Activated CD8-positive, alpha-beta T cell treated with anti-CD3 and anti-CD28 coated beads, Interleukin-2, amount 10 ng/mL, durations not matched to agents 7 days and 5 days (primary cell): ENCODE data around the gene GRIA1. TPM values are rescaled to one million over a fixed set of nuclear protein-coding genes. Genes with fewer than 3 reads are reported as not detected.

Experiments used
- ATAC-seq: fragments of 150-1000 bp; cut with Tn5 transposase; one replicate; pipeline ENCODE4 v1.10.0; 2021; ENCODE audit warnings: moderate library complexity
- CTCF ChIA-PET: fragments of 350-600 bp; sonication (Branson Sonifier 250); formaldehyde crosslinking; loops from one replicate; lab custom pipeline; 2021; ENCODE audit warnings: antibody characterized with exemption; lab: Charles Lee
- POLR2A ChIA-PET: fragments of 350-600 bp; sonication (Branson Sonifier 250); formaldehyde crosslinking; loops from one replicate; lab custom pipeline; 2021; ENCODE audit warnings: antibody characterized with exemption; lab: Charles Lee
- DNase-seq: peaks from one replicate; pipeline ENCODE4 v3.0.0-alpha.2; 2020
- H3K27ac Mint-ChIP-seq: one replicate; pipeline ENCODE4 v1.8.0; 2021; ENCODE audit warnings: mild to moderate bottlenecking, mixed read lengths
- H3K27me3 Mint-ChIP-seq: one replicate; pipeline ENCODE4 v1.8.0; 2021; ENCODE audit warnings: low read depth, mixed read lengths
- H3K36me3 Mint-ChIP-seq: one replicate; pipeline ENCODE4 v1.8.0; 2021; ENCODE audit warnings: low read depth, mixed read lengths
- H3K4me1 Mint-ChIP-seq: one replicate; pipeline ENCODE4 v1.8.0; 2021; ENCODE audit warnings: low read depth, mixed read lengths
- H3K4me3 Mint-ChIP-seq: one replicate; pipeline ENCODE4 v1.8.0; 2021; ENCODE audit warnings: mild to moderate bottlenecking, mixed read lengths
- H3K9me3 Mint-ChIP-seq: one replicate; pipeline ENCODE4 v1.8.0; 2022; ENCODE audit warnings: mixed read lengths; ENCODE audit not compliant: insufficient read depth
- total RNA-seq, 2 experiments: library from RNA; stranded (reverse); gene quantifications; one replicate each; pipeline ENCODE4 v1.2.3, GENCODE V29; 2021

GRIA1 gene
- total RNA-seq, 2 experiments from 2014 or later = not detected

- ATAC-seq (no peak), DNase-seq (no peak)
- ChIA-PET CTCF (no interaction called here), POLR2A (no interaction called here)
- peaks cover 2% of the 10 kb centered on the region for H3K4me1 Mint-ChIP-seq
- no peaks in the 10 kb centered on the region for H3K27me3 Mint-ChIP-seq
- no peaks in the 10 kb centered on the region for H3K9me3 Mint-ChIP-seq
- H3K27ac Mint-ChIP-seq = no peak overlapping the region
- no peak overlapping the region for H3K4me3 Mint-ChIP-seq
- no peaks in the 10 kb centered on the region for H3K36me3 Mint-ChIP-seq
Observed at GRCh38 chr5:153558957-153559356, 68.5 kb downstream of the GRIA1 start.

- H3K4me1 Mint-ChIP-seq = peaks cover 2% of the 10 kb centered on the region
- no peak overlapping the region for H3K4me3 Mint-ChIP-seq
- CTCF ChIA-PET = no interaction called here
- POLR2A ChIA-PET = no interaction called here
- ATAC-seq (no peak), DNase-seq (no peak)
- no peaks in the 10 kb centered on the region for H3K36me3 Mint-ChIP-seq
- H3K9me3 Mint-ChIP-seq = no peaks in the 10 kb centered on the region
- H3K27me3 Mint-ChIP-seq = no peaks in the 10 kb centered on the region
- H3K27ac Mint-ChIP-seq = no peak overlapping the region
Observed at GRCh38 chr5:153559926-153560325, 69.5 kb downstream of the GRIA1 start.

DNA sequence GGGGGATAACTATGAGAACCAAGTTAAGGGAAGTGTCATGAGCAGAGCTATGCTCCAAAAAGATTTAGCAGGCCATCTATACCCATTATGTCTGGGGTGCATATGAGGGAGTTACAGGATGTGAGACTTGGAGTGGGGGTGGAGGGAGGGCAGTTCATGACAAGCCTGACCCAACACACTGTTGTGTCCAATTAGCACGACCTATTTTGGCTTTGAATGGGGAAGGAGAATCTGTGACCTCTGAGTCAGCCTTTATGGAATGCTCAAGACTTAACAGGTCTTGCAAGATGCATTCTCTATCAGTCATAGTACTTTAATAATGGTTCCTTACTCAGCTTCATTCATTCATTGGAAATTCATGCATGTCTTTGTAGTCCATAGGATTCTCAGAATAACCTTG is 71.7 kb downstream of the GRIA1 start:
- ATAC-seq (no peak), DNase-seq (no peak)
- Mint-ChIP-seq H3K36me3 (no peaks in the 10 kb centered on the region), H3K4me3 (no peak overlapping the region), H3K4me1 (no peaks in the 10 kb centered on the region), H3K27me3 (no peaks in the 10 kb centered on the region), H3K27ac (no peak overlapping the region), H3K9me3 (no peaks in the 10 kb centered on the region)
- ChIA-PET POLR2A (no interaction called here), CTCF (no interaction called here)

DNA sequence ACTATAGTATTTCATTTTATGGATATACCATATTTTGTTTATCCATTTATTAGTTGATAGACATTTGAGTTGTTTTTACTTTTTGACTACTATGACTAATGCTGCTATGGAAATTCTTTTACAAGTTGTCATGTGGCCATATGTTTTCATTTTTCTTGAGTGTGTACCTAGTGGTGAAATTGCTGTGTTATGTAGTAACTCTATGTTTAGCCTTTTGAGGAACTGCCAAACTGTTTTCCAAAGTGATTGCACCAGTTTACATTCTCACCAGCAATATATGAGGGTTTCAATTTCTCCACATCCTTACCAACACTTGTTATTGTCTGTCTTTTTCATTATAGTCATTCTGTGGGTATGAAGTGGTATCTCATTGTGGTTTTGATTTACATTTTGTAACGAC is 75.4 kb downstream of the GRIA1 start:
- ChIA-PET CTCF (no interaction called here), POLR2A (no interaction called here)
- Mint-ChIP-seq H3K36me3 (no peaks in the 10 kb centered on the region), H3K27ac (no peak overlapping the region), H3K4me1 (no peaks in the 10 kb centered on the region), H3K27me3 (no peaks in the 10 kb centered on the region), H3K4me3 (no peak overlapping the region), H3K9me3 (no peaks in the 10 kb centered on the region)
- no peak for ATAC-seq
- no peak for DNase-seq

DNA sequence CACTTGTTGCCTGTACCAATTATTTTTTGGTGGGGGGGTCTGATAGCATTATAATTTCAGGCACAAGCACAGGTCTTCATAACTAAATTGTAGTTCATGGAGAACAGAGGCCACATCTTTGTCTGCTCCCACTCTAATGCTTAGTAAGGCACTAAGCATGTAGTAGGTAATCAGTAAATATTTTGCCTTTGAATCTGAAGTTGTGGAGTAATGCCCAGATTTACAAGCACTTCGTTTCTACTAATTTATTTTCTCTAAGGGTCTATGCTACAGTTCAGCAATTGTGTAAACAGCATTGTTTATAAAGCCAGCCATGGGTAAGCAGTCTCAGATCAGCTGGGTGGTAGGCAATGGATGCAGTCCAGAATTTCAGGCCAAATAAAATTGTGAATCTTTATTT is 78.6 kb downstream of the GRIA1 start:
- Mint-ChIP-seq H3K27me3 (no peaks in the 10 kb centered on the region), H3K4me1 (no peaks in the 10 kb centered on the region), H3K36me3 (no peaks in the 10 kb centered on the region), H3K27ac (no peak overlapping the region), H3K9me3 (no peaks in the 10 kb centered on the region), H3K4me3 (no peak overlapping the region)
- no peak for ATAC-seq
- POLR2A ChIA-PET = no interaction called here
- no peak for DNase-seq
- CTCF ChIA-PET = no interaction called here

GRCh38 chr5:153571162-153571561 is 80.7 kb downstream of the GRIA1 start:
- Mint-ChIP-seq H3K27ac (no peak overlapping the region), H3K4me1 (no peaks in the 10 kb centered on the region), H3K9me3 (no peaks in the 10 kb centered on the region), H3K27me3 (no peaks in the 10 kb centered on the region), H3K4me3 (no peak overlapping the region), H3K36me3 (no peaks in the 10 kb centered on the region)
- POLR2A ChIA-PET = no interaction called here
- ATAC-seq (no peak), DNase-seq (no peak)
- CTCF ChIA-PET = no interaction called here

DNA sequence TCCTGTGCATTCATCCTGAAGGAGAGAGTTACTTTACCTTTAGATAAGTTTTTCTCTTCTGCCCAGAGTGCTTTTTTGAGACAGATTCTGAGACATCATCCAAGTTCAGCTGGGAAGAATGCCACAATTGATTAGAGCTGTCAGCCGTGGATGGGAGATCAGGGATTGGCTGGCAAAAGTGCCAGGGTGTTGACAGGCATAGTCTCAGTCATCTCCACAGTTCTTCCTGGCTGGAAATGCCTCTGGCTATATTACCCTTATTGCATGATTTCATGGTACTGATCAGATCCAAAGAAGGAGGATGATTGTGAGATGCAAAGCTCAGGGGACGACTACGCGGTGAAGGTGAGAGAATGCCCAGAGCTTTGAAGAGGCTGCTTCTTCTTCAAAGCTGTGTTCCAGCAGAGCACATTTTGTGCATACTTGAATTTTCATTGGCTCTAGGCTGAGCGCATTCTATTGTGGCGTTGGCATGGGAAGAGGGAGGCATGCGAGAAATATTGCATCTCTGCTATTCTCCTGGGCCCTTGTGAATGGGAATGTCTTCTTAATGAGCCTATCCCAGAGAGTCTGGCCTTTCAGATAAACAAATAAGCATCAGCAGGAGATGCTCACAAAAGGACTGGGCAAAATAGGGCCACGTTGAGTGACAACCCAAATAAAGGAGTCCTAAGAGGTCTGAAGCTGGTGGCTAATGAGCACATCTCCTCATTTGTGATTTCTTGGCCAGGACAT is 82.1 kb downstream of the GRIA1 start:
- DNase-seq (no peak), ATAC-seq (no peak)
- H3K4me3 Mint-ChIP-seq = no peak overlapping the region
- no peaks in the 10 kb centered on the region for H3K9me3 Mint-ChIP-seq
- ChIA-PET CTCF (no interaction called here), POLR2A (no interaction called here)
- no peaks in the 10 kb centered on the region for H3K4me1 Mint-ChIP-seq
- H3K36me3 Mint-ChIP-seq = no peaks in the 10 kb centered on the region
- no peak overlapping the region for H3K27ac Mint-ChIP-seq
- no peaks in the 10 kb centered on the region for H3K27me3 Mint-ChIP-seq

DNA sequence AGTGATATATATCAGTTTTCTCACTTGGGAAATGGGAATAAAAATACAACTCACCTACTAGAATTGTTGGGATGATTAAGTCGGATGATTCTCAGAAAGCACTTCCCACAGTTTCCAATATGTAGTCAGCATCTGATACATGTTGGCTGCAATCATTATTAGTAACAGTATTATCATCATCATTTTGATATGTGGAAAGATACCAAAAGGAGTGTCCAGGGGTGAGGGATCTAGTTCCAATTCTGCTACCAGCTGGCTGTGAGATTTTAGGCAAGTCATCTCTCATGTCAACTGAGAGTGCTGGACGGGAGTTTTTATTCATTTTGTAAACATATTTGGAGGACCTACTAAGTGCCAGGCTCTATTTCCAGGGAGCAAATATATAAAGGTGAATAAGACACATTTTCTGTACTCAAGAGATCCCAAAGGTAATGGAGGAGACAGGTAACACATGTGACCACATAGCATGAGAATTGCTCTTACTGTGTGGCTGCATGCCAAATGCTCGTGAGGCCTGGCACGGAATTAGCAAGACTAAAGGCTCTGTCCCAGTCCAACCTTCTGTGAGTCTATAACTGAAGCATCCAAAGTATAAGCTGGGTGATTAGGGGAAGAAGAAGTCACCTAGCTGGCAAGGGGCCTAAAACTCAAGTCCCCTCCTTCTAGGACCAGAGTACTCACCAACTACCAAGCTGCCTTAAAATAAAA is 83.0 kb downstream of the GRIA1 start:
- Mint-ChIP-seq H3K9me3 (no peaks in the 10 kb centered on the region), H3K4me3 (no peak overlapping the region), H3K4me1 (no peaks in the 10 kb centered on the region), H3K36me3 (no peaks in the 10 kb centered on the region), H3K27ac (no peak overlapping the region), H3K27me3 (no peaks in the 10 kb centered on the region)
- no peak for ATAC-seq
- ChIA-PET POLR2A (no interaction called here), CTCF (no interaction called here)
- no peak for DNase-seq

DNA sequence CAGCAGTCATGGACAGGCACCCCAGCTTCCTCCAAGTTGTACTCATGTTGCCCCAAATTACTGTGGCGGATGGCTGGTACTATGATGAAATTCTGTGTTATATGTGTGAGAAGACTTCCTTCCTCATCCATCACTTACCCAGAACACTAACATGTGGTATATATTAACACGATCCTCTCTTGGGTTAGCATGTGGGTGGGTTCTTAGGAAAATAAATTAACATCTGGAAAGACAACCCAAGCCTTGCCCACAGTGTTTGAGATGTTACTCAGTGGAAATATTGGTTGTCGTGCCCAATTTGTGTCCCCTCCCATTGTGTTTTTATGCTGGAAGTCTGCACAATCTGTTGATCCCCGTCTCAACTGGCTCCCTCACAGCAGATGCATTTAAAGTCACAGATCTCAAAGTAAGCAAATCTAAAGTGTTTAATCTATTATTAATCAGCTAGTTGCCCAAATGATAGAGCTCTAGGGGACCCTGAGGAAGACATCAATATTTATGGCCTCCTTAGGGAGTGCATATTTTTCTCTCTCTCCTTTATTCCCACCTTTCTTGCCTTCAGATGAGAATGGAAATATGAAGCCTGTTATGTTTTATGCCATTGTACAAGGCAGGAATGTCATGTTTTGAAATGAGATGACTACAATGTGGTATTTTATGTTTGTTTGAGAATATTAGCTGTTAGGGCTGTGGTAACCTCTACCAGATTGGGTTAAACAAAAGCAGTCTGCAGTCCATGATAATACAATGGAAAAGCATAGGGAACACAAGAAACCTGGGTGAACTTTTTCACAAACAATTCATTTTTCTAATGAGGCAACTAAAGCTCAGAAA is 93.9 kb downstream of the GRIA1 start:
- ChIA-PET POLR2A (no interaction called here), CTCF (no interaction called here)
- DNase-seq (no peak), ATAC-seq (no peak)
- no peaks in the 10 kb centered on the region for H3K4me1 Mint-ChIP-seq
- no peaks in the 10 kb centered on the region for H3K36me3 Mint-ChIP-seq
- H3K4me3 Mint-ChIP-seq = no peak overlapping the region
- no peaks in the 10 kb centered on the region for H3K9me3 Mint-ChIP-seq
- H3K27me3 Mint-ChIP-seq = no peaks in the 10 kb centered on the region
- H3K27ac Mint-ChIP-seq = no peak overlapping the region

DNA sequence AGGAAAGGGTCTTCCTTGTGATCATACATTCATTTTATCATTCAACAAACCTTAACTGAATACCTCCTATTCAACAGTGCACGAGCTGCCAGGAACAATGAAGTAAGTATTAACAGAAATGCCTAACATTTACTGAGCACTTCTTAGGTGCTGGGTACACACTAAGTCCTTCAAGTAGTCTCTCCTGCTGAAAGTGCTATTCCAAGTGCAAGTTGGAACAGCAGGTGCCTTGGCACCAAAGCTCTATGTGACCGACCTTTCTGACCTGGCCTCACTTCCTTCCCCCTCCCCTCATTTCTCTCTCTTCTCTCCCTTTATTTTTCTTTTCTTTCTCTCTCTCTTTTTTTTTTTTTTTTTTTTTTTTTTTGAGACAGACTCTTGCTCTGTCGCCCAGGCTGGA is 94.5 kb downstream of the GRIA1 start:
- H3K4me1 Mint-ChIP-seq = no peaks in the 10 kb centered on the region
- H3K36me3 Mint-ChIP-seq = no peaks in the 10 kb centered on the region
- no peak overlapping the region for H3K4me3 Mint-ChIP-seq
- H3K9me3 Mint-ChIP-seq = no peaks in the 10 kb centered on the region
- no peak overlapping the region for H3K27ac Mint-ChIP-seq
- DNase-seq = no peak
- no peak for ATAC-seq
- ChIA-PET CTCF (no interaction called here), POLR2A (no interaction called here)
- H3K27me3 Mint-ChIP-seq = no peaks in the 10 kb centered on the region

DNA sequence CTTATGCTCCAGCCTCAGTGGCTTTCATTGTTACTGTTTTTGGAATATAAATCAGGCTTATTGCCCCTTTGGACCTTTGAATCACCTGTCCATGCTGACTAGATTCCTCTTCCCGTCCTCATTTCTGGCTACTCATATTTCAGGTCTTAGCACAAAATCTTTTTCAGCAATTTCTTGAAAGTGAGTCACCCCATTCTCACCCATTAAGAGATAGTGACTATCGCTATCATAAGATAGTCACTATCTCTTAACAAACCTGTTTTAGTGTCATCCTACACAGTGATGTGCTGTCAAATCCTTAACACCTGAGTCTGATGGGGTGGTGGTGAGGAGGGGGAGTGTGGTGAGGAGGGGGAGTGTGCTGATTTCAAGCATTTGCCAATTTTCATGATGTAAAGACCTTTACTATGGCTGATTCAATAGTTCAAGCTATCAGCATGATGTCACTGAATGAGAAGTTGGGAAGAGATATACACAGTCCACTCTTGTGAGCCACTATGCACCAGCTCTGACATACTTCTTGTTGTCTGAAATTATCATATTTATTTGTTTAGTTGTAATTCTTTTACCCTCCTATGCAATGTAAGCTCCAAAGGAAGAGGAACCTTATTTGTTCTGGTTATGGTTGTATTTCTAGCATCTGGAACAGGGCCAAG is 95.3 kb downstream of the GRIA1 start:
- Mint-ChIP-seq H3K27ac (no peak overlapping the region), H3K36me3 (no peaks in the 10 kb centered on the region), H3K27me3 (no peaks in the 10 kb centered on the region), H3K9me3 (no peaks in the 10 kb centered on the region), H3K4me3 (no peak overlapping the region), H3K4me1 (no peaks in the 10 kb centered on the region)
- POLR2A ChIA-PET = no interaction called here
- CTCF ChIA-PET = no interaction called here
- DNase-seq (no peak), ATAC-seq (no peak)

GRCh38 chr5:153592081-153592480 is 101.6 kb downstream of the GRIA1 start:
- Mint-ChIP-seq H3K27ac (no peak overlapping the region), H3K36me3 (no peaks in the 10 kb centered on the region), H3K4me1 (no peaks in the 10 kb centered on the region), H3K4me3 (no peak overlapping the region), H3K27me3 (no peaks in the 10 kb centered on the region), H3K9me3 (no peaks in the 10 kb centered on the region)
- ChIA-PET POLR2A (no interaction called here), CTCF (no interaction called here)
- ATAC-seq = no peak
- no peak for DNase-seq
